Measurements from ENCODE around the gene KLHL17. TPM values are rescaled to one million over a fixed set of nuclear protein-coding genes. Genes with fewer than 3 reads are reported as not detected.

KLHL17 gene
- total RNA-seq, 1 experiment from 2014 or later: 41.4 TPM

- Histone ChIP-seq H4K8ac (replicated peaks; ENCODE audit: insufficient read length, low read depth, low read length) (no peak overlapping the region), H3K79me2 (ENCODE audit: insufficient read depth, low read length) (no peaks in the 10 kb centered on the region), H3K4me2 (ENCODE audit: insufficient read depth, insufficient read length, low read length) (no peak overlapping the region), H3K18ac (ENCODE audit: insufficient read length, low read depth, low read length) (no peak overlapping the region), H2BK12ac (ENCODE audit: insufficient read length, low read depth, low read length) (no peak overlapping the region), H3K14ac (ENCODE audit: insufficient read depth, low read length) (no peak overlapping the region), H3K79me1 (ENCODE audit: insufficient read depth, low read depth, low read length, poor library complexity, severe bottlenecking) (no peaks in the 10 kb centered on the region), H3K4me1 (ENCODE audit: insufficient read depth, low read length) (no peaks in the 10 kb centered on the region), H4K5ac (ENCODE audit: insufficient read length, low read depth, low read length) (no peak overlapping the region), H2BK20ac (ENCODE audit: low read depth, low read length, poor library complexity, severe bottlenecking) (no peak overlapping the region), H3K27me3 (ENCODE audit: insufficient read depth, low read length) (peaks cover 6% of the 10 kb centered on the region; the same call in 1 of the 2 replicates), H3K23ac (ENCODE audit: insufficient read length, low read depth, low read length) (no peak overlapping the region), H2AFZ (ENCODE audit: low read length) (no peak overlapping the region), H4K91ac (ENCODE audit: insufficient read length, low read depth, low read length) (no peak overlapping the region), H3K23me2 (ENCODE audit: insufficient read length, low read depth, low read length, poor library complexity, severe bottlenecking) (peaks cover 7% of the 10 kb centered on the region), H2AK5ac (ENCODE audit: insufficient read length, low read length) (no peak overlapping the region), H2BK5ac (ENCODE audit: insufficient read length, low read length) (no peak overlapping the region), H3K27ac (ENCODE audit: insufficient read length, low read depth, low read length) (no peak overlapping the region), H3K56ac (ENCODE audit: insufficient read length, low read depth, low read length) (no peak overlapping the region), H3K9me3 (ENCODE audit: control insufficient read depth, low read depth, low read length) (no peaks in the 10 kb centered on the region), H3T11ph (ENCODE audit: low read length) (no peak overlapping the region), H3K4ac (ENCODE audit: low read depth, low read length) (no peak overlapping the region), H4K20me1 (ENCODE audit: control insufficient read depth, insufficient read depth, insufficient read length) (no peaks in the 10 kb centered on the region), H3K9ac (ENCODE audit: extremely low read depth, insufficient read length, low read length) (no peak overlapping the region), H2BK15ac (ENCODE audit: low read depth, low read length) (no peak overlapping the region), H2BK120ac (ENCODE audit: low read depth, low read length, poor library complexity, severe bottlenecking) (no peak overlapping the region)
- no peak for TF ChIP-seq CTCF (conservative IDR thresholded peaks at IDR 0.05)
- WGBS (ENCODE audit: extremely low coverage, insufficient read length, low lambda C conversion rate): no CpG with 5 or more reads among the region's 23 CpGs
- peaks cover 79% of the 10 kb centered on the region for H3K27me3 Mint-ChIP-seq (ENCODE audit: low read depth)
- H3K4me3 Mint-ChIP-seq: no peak overlapping the region; a peak in 1 of 5 replicates
- H3K4me1 Mint-ChIP-seq: peaks cover 11 to 30% of the 10 kb centered on the region in 2 experiments
- H3K36me3 Mint-ChIP-seq (ENCODE audit: insufficient read depth in 1 of 3, low read depth in 3 of 3): no peaks in the 10 kb centered on the region
- H3K9me3 Mint-ChIP-seq: peaks cover 0 to 4% of the 10 kb centered on the region in 2 experiments; a peak in 2 of 5 replicates
- DNase-seq: no peak
- no peak overlapping the region; a peak in 1 of 7 replicates for H3K27ac Mint-ChIP-seq
Observed at GRCh38 chr1:1005774-1006304, 45.5 kb downstream of the KLHL17 start.

Data from H9 (cell line).